Amniotic epithelial cell (primary cell): ENCODE results near the gene AMBP.
A peak's percentile ranks its signal among the peaks of the same experiment; 100 is the strongest.
"Not testable (repeated sequence)": the region's sequence is repeated elsewhere in the genome, so short reads cannot be mapped to it uniquely, and the experiment has no call there.

Experiments used
- DNase-seq: peaks from one replicate; pipeline ENCODE4 v3.0.0-alpha.2; 2010; ENCODE audit warnings: low read depth

The AMBP gene

GRCh38 chr9:114050646-114051045 is 27.5 kb downstream of the AMBP start:
- DNase-seq, result no peak

DNA sequence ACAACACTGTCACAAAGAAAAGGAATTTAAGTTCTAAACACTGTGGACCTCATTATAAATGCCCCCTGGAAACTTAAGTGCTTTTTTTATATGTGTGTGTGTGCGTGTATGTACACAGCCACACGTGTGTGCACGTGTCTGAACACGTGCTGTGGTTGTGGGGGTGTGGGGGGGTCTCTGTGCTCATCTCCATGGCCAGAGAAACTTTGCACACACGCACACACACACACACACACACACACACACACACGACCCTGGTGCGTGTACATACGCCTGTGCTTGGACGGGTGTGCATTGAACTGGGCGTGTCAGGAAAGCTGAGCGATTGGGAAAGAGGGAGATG is 27.9 kb downstream of the AMBP start:
- no peak for DNase-seq

DNA sequence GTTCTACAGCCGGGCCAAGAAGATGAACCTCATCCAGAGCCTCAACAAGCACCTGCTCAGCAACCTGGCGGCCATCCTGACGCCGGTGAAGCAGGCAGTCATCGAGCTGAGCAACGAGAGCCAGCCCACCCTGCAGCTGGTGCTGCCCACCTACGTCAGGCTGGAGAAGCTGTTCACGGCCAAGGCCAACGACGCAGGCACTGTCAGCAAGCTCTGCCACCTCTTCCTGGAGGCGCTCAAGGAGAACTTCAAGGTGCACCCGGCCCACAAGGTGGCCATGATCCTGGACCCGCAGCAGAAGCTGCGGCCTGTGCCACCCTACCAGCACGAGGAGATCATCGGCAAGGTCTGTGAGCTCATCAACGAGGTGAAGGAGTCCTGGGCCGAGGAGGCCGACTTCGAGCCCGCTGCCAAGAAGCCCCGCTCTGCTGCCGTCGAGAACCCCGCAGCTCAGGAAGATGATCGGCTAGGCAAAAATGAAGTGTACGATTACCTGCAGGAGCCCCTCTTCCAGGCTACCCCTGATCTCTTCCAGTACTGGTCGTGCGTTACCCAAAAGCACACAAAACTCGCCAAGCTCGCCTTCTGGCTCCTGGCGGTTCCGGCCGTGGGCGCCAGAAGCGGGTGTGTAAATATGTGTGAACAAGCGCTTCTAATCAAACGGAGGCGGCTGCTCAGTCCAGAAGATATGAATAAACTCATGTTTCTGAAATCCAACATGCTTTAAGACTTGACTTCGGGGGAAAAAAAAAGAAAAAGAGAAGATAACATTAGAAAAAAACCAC is 28.5 kb downstream of the AMBP start:
- DNase-seq, result no peak

DNA sequence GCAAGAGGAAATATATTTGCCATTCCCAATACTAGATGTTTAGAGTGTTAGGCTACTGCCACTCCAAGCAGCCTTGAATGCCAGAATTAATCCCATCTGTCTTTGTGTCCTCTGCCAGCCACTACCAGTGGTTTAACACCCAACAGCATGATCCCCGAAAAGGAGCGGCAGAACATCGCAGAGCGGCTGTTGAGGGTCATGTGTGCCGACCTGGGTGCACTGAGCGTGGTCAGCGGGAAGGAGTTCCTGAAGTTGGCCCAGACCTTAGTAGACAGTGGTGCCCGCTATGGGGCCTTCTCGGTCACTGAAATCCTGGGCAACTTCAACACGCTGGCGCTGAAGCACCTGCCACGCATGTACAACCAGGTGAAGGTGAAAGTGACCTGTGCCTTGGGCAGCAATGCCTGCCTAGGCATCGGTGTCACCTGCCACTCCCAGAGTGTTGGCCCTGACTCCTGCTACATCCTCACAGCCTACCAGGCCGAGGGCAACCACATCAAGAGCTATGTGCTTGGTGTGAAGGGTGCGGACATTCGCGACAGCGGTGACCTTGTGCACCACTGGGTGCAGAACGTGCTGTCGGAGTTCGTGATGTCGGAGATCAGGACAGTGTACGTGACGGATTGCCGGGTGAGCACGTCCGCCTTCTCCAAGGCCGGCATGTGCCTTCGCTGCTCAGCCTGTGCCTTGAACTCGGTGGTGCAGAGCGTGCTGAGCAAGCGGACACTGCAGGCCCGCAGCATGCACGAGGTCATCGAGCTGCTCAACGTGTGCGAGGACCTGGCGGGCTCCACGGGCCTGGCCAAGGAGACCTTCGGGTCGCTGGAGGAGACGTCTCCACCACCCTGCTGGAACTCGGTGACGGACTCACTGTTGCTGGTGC is 29.3 kb downstream of the AMBP start:
- DNase-seq, result no peak

GRCh38 chr9:114047717-114048116 is 30.4 kb downstream of the AMBP start:
- DNase-seq, result peak; percentile 10

DNA sequence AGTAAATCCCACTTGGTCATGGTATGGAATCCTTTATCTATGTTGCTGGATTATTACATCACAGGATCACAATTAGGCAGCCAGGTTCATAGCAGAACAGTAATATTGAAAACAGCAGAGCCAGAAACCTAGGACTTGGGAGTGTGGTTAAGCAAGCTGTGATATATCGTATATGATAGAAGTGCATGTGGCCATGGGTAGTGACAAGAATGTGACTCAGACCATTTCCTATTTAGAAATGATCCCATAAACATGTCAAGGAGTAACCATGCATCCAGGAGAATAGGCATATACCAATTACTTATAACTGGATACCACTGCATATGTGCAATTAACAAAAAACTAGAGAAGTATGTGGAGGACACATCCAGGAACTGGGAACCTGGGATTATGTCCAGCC is 31.2 kb downstream of the AMBP start:
- DNase-seq, result peak; percentile 6

- DNase-seq, result no peak
These were observed 31.8 kb downstream of the AMBP start for GRCh38 chr9:114046237-114046755.

GRCh38 chr9:114043660-114044059 is 34.4 kb downstream of the AMBP start:
- DNase-seq, result not testable (repeated sequence)

GRCh38 chr9:114039484-114039883 is 38.6 kb downstream of the AMBP start:
- DNase-seq, result no peak

- DNase-seq, result no peak
These were observed 39.3 kb downstream of the AMBP start for GRCh38 chr9:114038724-114039313.

DNA sequence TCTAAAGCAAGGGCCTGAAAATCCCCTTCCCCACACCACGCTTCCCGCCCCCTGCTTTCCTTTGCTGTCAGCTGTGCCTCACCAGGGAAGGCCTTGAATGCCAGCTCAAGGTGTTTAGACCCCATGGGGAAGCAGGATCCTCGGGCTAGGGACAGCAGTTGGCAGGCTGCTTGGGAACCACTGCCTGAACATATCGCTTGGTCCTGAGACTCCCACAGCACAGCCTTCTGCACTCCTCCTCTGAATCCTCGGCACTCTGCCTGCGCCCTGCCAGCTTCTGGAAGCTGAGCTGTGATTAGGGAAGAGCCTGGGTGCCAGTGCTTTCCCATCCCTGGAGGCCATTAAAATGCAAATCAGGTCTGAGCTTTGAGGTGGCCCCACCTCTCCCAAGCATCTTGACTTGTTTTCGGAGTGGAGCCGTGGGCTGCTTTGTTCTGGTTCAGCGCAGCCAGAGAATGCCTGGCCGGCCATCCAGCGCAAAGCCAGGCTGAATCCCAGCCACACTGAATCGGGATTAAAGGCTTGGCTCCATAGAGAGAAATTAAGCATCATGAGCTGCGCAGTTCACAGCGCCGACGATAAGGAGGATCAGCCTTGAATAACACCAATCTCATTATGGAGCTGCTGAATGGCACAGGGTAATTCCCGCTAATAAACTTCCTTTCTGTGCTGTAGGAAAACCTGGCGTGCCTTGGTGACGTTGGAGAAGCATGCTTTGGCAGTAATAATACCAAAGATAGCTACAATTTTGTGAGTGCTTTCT is 40.0 kb downstream of the AMBP start:
- DNase-seq, result no peak

DNA sequence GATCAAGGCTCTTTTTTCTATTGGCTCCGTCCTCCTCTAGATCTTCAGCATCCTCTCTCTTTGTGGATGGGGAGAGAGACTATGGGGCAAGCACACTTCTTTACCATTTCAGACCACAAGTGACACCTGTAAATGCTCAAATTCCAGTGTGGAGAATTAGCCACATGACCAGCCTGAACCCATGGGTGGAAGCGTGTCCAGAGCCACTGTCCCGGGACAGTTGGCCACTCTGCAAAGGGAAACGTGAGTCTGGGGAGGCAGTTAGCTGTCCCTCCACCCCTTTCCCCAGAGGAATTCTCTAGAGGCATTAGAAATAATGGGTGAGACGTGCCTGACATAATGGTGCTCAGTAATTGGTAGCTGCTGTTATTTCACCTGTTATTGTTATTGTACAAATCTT is 40.9 kb downstream of the AMBP start:
- DNase-seq, result no peak

- no peak for DNase-seq
These were observed 42.0 kb downstream of the AMBP start for GRCh38 chr9:114035845-114036801.

DNA sequence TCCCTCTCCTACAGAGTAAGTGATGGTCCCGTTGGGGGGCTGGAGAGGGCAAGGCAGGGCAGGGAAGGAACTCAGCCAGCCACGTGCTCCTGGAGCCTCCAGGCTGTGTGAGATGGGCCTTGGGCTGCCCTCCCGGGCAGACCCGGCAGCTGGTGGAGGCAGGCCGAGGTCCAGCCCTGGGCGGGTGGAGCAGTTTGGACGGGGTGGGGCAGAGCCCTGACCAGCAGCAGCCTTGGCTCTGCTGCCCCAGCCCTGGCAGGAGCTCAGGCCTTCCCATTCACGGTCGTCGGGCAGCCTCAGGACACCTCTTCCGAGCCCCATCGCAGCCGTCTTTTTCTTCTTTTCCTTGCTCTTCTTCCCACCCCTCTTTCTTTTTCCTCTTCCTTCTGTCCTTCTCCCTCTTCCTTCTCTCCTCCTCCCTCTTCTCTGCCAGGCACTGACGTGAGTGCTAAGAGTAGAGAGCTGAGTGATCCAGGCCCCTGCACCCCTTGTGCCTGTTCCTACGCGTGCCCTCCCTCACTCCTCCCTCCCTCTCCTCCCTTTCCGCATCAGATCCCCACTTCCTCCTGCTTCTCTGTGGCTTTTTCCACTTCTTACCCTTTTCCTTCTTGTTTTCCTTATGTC is 42.8 kb downstream of the AMBP start:
- no peak for DNase-seq

DNA sequence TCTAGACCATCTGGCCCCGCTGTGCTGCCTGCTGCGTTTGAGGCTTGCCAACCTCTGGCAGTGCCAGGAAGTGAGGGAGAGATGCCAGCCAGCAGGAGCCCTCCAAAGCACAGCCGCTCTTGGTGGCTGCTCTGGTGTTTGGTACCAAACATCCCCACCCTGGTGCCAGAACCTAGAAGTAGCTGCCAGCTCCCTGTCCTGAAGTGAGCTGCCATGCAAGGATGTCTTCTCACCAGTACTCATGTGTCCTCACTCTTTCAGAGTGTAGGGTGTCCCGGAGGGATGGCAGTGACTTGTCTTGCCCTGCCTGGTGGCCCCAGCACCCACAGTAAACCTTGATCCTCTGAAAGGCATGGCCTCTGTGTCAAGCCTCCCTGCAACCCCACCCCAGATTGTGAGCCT is 43.4 kb downstream of the AMBP start:
- no peak for DNase-seq

DNA sequence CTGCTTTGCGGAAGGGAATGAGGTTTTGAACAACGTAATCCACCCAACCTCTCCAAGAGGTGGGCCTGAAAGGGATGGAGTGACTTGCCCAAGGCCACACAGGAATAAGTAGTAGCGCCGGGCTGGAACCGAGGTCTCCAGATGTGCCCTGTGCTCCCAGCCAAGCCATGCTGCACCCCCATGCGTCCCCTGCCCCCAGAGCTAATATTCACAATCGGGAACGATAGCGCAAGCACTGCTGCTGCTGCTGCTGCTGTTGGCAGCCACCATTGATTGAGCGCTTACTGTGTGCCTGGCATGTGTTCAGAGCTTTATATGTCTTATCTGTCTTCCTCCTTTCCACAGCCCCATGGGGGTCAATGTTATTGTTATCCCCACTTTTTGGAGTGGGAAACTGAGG is 43.9 kb downstream of the AMBP start:
- DNase-seq, result no peak

DNA sequence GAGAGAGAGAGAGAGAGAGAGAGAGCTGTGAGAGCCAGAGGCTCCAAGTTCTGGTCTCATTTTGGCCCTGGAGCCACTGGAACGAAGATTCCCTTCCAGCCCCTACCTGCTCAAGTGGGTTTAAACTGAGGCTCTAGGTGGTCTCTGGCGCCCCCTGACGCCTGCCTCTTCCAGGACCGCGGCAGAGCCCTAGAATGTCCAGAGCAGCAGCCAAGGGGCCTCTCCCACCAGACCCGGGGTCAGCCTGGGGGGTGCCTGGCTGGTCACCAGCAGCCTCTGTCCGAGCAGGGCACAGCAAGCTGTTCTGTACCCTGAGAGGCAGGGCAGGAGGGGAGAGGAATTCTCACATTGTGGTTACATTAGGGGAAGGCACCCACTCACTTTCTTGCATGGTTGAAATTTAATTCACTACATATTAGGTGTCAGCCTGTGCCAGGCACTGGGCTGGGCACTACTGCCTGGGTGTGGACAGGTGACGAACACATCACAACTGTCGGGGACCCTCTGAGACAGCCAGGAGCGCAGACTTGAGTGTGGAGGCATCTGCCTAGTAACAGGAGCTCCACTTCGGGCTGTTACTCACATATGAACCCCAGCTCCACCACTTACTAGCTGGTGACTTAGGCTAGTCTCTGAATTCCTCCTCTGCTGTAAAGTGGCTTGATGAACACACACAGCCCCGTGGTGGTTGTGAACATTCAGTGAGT is 44.5 kb downstream of the AMBP start:
- DNase-seq, result peak; percentile 15

DNA sequence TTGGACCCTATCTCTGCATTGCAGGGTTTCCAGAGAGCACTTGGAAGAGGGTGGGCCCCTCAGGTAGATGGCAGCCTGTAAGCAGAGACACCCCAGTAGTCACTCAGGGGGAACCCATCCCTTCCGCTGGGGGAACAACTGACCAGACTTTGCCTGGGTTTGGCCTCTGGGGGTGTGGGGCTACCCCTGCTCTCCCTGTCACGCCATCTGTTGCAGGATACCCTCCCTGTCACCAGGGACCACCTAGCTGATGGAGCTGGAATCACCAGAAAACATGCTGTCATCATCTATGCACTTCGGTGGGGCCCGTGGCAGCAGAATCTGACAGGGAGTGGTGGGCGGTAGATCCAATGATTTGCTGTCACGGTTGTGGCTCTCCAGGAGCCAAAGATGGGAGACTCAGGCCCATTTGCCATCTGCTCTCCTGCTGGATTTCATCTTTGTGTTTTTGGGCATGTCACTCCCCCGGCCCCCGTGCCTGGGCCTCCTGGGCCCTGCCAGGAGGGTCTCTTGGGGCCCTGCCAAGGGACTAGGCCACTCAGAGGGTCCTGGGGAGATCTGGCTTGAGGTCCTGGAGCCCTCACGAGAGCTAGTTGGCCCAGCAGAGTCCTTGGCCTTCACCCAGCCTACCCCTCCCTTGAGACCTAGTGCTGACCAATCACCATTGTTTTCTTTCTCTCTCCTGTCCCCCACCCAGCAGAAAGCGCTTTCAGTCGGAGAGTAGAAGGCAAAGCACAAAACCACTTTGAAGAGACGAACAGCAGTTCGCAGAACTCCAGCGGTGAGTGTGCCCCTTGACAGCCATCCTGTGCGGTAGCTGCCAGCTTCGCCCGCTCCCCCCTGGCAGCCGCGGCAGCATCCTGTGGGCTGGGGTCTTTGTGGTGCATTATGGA is 45.9 kb downstream of the AMBP start:
- DNase-seq, result no peak
